HG03457 (cell line): ENCODE measurements around the gene ARHGAP6.
"Not testable (repeated sequence)": the region's sequence is repeated elsewhere in the genome, so short reads cannot be mapped to it uniquely, and the experiment has no call there.

ENCODE experiments used
- ATAC-seq: cut with Tn5 transposase; IDR thresholded peaks from one replicate; pipeline ENCODE4 v1.9.1; 2021; ENCODE audit warnings: moderate number of reproducible peaks; ENCODE audit not compliant: unreplicated experiment

The ARHGAP6 gene

GRCh38 chrX:11363825-11364224, 301.9 kb downstream of the ARHGAP6 start:
- ATAC-seq, result not testable (repeated sequence)

- peak; percentile 90 for ATAC-seq
These were observed 302.6 kb downstream of the ARHGAP6 start for GRCh38 chrX:11363069-11363594.

- not testable (repeated sequence) for ATAC-seq
These were observed 304.1 kb downstream of the ARHGAP6 start for GRCh38 chrX:11361666-11362065.

GRCh38 chrX:11355944-11356343, 309.8 kb downstream of the ARHGAP6 start:
- not testable (repeated sequence) for ATAC-seq

GRCh38 chrX:11355259-11355909, 310.3 kb downstream of the ARHGAP6 start:
- no peak for ATAC-seq

- ATAC-seq, result no peak
These were observed 313.4 kb downstream of the ARHGAP6 start for GRCh38 chrX:11352296-11352741.

GRCh38 chrX:11351375-11352295, 314.1 kb downstream of the ARHGAP6 start:
- no peak for ATAC-seq

GRCh38 chrX:11349661-11350337, 315.9 kb downstream of the ARHGAP6 start:
- no peak for ATAC-seq

- ATAC-seq, result no peak
These were observed 316.7 kb downstream of the ARHGAP6 start for GRCh38 chrX:11349020-11349419.

GRCh38 chrX:11347300-11347699, 318.4 kb downstream of the ARHGAP6 start:
- ATAC-seq, result no peak

- ATAC-seq, result no peak
These were observed 319.5 kb downstream of the ARHGAP6 start for GRCh38 chrX:11346121-11346682.

GRCh38 chrX:11342673-11343072, 323.0 kb downstream of the ARHGAP6 start:
- ATAC-seq, result no peak

- ATAC-seq, result peak; percentile 61
These were observed 324.2 kb downstream of the ARHGAP6 start for GRCh38 chrX:11341274-11342201.

- ATAC-seq, result no peak
These were observed 328.3 kb downstream of the ARHGAP6 start for GRCh38 chrX:11337292-11338009.

GRCh38 chrX:11336201-11336600, 329.5 kb downstream of the ARHGAP6 start:
- ATAC-seq, result no peak

GRCh38 chrX:11334165-11334564, 331.6 kb downstream of the ARHGAP6 start:
- ATAC-seq, result no peak

- ATAC-seq, result no peak
These were observed 333.9 kb downstream of the ARHGAP6 start for GRCh38 chrX:11331788-11332187.

- ATAC-seq, result no peak
These were observed 336.7 kb downstream of the ARHGAP6 start for GRCh38 chrX:11329021-11329420.

GRCh38 chrX:11328134-11328533, 337.6 kb downstream of the ARHGAP6 start:
- no peak for ATAC-seq
